HG02623 (cell line): ENCODE data around the gene SPNS2.

Experiments used
- ATAC-seq: cut with Tn5 transposase; IDR thresholded peaks from one replicate; pipeline ENCODE4 v1.9.1; 2021; ENCODE audit warnings: moderate library complexity; ENCODE audit not compliant: unreplicated experiment

SPNS2 gene

GRCh38 chr17:4502466-4503154, 3.9 kb downstream of the SPNS2 start:
- ATAC-seq: no peak

- ATAC-seq: no peak
These were observed 4.8 kb downstream of the SPNS2 start for GRCh38 chr17:4503283-4504025.

GRCh38 chr17:4504188-4504587, 5.5 kb downstream of the SPNS2 start:
- no peak for ATAC-seq

GRCh38 chr17:4505187-4505586, 6.5 kb downstream of the SPNS2 start:
- ATAC-seq: no peak

- ATAC-seq: no peak
These were observed 7.6 kb downstream of the SPNS2 start for GRCh38 chr17:4506175-4506813.

- ATAC-seq: no peak
These were observed 8.2 kb downstream of the SPNS2 start for GRCh38 chr17:4506892-4507291.

- no peak for ATAC-seq
These were observed 8.9 kb downstream of the SPNS2 start for GRCh38 chr17:4507361-4508111.

- no peak for ATAC-seq
These were observed 9.5 kb downstream of the SPNS2 start for GRCh38 chr17:4508207-4508606.

GRCh38 chr17:4509401-4509800, 10.7 kb downstream of the SPNS2 start:
- no peak for ATAC-seq

- no peak for ATAC-seq
These were observed 11.4 kb downstream of the SPNS2 start for GRCh38 chr17:4509923-4510617.

- ATAC-seq: no peak
These were observed 11.9 kb downstream of the SPNS2 start for GRCh38 chr17:4510618-4510941.

- ATAC-seq: no peak
These were observed 12.7 kb downstream of the SPNS2 start for GRCh38 chr17:4511199-4511932.

- no peak for ATAC-seq
These were observed 13.8 kb downstream of the SPNS2 start for GRCh38 chr17:4512156-4513112.

GRCh38 chr17:4513113-4514032, 14.7 kb downstream of the SPNS2 start:
- no peak for ATAC-seq

GRCh38 chr17:4514206-4514605, 15.5 kb downstream of the SPNS2 start:
- ATAC-seq: no peak

GRCh38 chr17:4514779-4515178, 16.1 kb downstream of the SPNS2 start:
- ATAC-seq: no peak

- ATAC-seq: no peak
These were observed 16.8 kb downstream of the SPNS2 start for GRCh38 chr17:4515501-4515900.

- no peak for ATAC-seq
These were observed 18.1 kb downstream of the SPNS2 start for GRCh38 chr17:4516735-4517134.
